PC-9 (cell line): Measurements from ENCODE around the gene CD28. TPM values are rescaled to one million over a fixed set of nuclear protein-coding genes. Genes with fewer than 3 reads are reported as not detected.

ENCODE experiments used
- BruUV-seq: library from RNA; stranded (reverse); fragments of 400-500 nt; replicated peaks from 2 replicates; lab custom pipeline; 2021; lab: Mats Ljungman, UMichigan
- CTCF ChIA-PET: fragments of 300-600 bp; sonication (Branson Sonifier 250); formaldehyde crosslinking; loops from one replicate; lab custom pipeline; 2022; ENCODE audit warnings: antibody characterized with exemption; lab: Charles Lee
- POLR2A ChIA-PET: fragments of 300-600 bp; sonication (Branson Sonifier 250); formaldehyde crosslinking; loops from one replicate; lab custom pipeline; 2022; ENCODE audit warnings: antibody characterized with exemption; ENCODE audit not compliant: unreplicated experiment; lab: Charles Lee
- DNase-seq, 2 experiments: peaks; one replicate each; pipeline versions ENCODE4 v3.0.0 to v3.0.0-alpha.2; 2015 to 2022; ENCODE audit warnings: mixed read lengths in 1 of 2
- H2AFZ ChIP-seq: fragments of 200-600 bp; sonication (generic); 2 replicates; pipeline ENCODE4 v1.8.1; 2017; ENCODE audit warnings: antibody characterized with exemption
- H3F3A ChIP-seq: fragments of 200-600 bp; sonication (generic); 2 replicates; pipeline ENCODE4 v1.8.1; 2017; ENCODE audit warnings: antibody characterized with exemption, mild to moderate bottlenecking, low read depth; ENCODE audit not compliant: insufficient read depth
- H3K27ac ChIP-seq: fragments of 200-600 bp; sonication (generic); 2 replicates; pipeline ENCODE4 v1.6.1; 2016; ENCODE audit warnings: mixed run types
- H3K27me3 ChIP-seq: fragments of 200-600 bp; sonication (generic); 2 replicates; pipeline ENCODE4 v1.6.1; 2016; ENCODE audit warnings: low read depth, mixed run types; ENCODE audit not compliant: insufficient read depth
- H3K36me3 ChIP-seq: fragments of 200-600 bp; sonication (generic); 2 replicates; pipeline ENCODE4 v1.6.1; 2016; ENCODE audit warnings: low read depth, mixed run types
- H3K4me1 ChIP-seq: fragments of 200-600 bp; sonication (generic); replicated peaks from 2 replicates; pipeline ENCODE4 v1.6.1; 2016; ENCODE audit warnings: mixed run types; ENCODE audit not compliant: insufficient read depth
- H3K4me2 ChIP-seq: fragments of 200-600 bp; sonication (generic); 2 replicates; pipeline ENCODE4 v1.6.1; 2017; ENCODE audit warnings: mixed run types
- H3K4me3 ChIP-seq: fragments of 200-600 bp; sonication (generic); 2 replicates; pipeline ENCODE4 v1.6.1; 2016; ENCODE audit warnings: mixed run types
- H3K79me2 ChIP-seq: fragments of 200-600 bp; sonication (generic); 2 replicates; pipeline ENCODE4 v1.6.1; 2017; ENCODE audit warnings: low read depth, mixed run types
- H3K9me2 ChIP-seq: fragments of 200-600 bp; sonication (generic); 2 replicates; pipeline ENCODE4 v1.8.1; 2017; ENCODE audit warnings: mild to moderate bottlenecking; ENCODE audit not compliant: insufficient read depth
- H3K9me3 ChIP-seq: fragments of 200-600 bp; sonication (generic); 2 replicates; pipeline ENCODE4 v1.8.1; 2016; ENCODE audit warnings: low read depth; ENCODE audit not compliant: insufficient read depth
- H4K20me1 ChIP-seq: fragments of 200-600 bp; sonication (generic); 2 replicates; pipeline ENCODE4 v1.8.1; 2017; ENCODE audit not compliant: insufficient read depth
- EZH2 ChIP-seq: fragments of 200-600 bp; sonication (generic); IDR thresholded peaks from 2 replicates; pipeline ENCODE4 v1.8.0; 2017; ENCODE audit warnings: antibody characterized with exemption, low read depth
- intact Hi-C: fragments of 100-400 bp; cut with micrococcal nuclease; formaldehyde crosslinking; loops from one replicate; pipeline ENCODE4 v1.10.0; 2022; ENCODE audit not compliant: unreplicated experiment
- total RNA-seq: library from RNA; stranded (reverse); gene quantifications from 2 replicates; pipeline ENCODE4 v1.2.3, GENCODE V29; 2021
- TF ChIP-seq, protein P1 (sequence below): fragments of 200-600 bp; sonication (generic); conservative IDR thresholded peaks from 2 replicates; pipeline ENCODE4 v1.6.1; 2017; ENCODE audit warnings: mixed run types, antibody characterized with exemption, mild to moderate bottlenecking, moderate library complexity

Gene CD28
- total RNA-seq, 1 experiment from 2014 or later, result not detected

DNA sequence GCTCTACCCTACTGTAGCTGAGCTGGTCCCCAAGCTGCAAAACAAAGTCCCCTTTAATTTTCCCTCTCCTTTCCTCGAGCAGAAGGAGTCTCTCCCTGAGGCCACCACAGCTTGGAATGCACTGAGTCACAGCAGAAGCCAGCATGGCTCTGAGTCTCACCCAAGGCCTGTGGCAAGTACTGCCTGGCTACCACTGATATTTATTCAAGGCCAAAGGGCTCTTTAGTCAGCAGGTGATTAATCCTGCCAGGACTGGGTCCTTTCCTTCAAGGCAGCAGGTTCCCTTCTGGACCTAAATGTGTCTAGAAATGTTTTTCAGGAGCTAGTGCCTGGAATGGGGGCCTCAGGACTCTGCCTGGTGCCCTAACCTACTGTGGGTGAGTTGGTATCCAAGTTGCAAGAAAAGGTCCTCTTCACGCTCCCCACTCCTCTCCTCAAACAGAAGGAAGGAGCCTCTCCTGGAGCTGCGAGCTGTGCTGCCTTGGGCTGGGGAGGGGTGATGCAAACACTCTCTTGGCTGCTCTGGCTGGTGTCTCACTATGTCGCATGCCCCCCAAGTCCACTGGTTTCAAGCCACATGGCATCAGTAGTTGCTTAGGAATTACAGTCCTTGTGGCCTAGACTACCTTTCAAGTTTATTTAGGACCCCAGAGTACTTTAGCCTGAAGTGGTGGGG lies 53.4 kb downstream of the CD28 start:
- Histone ChIP-seq H3K4me3 (peak overlapping the region; percentile 27; the same call in 1 of the 2 replicates), H2AFZ (0 out of 2 replicates have a peak overlapping the region, but pooled peaks have one; percentile 58), H3K27me3 (no peaks in the 10 kb centered on the region), H3K9me3 (no peaks in the 10 kb centered on the region; the same call in none of the 2 replicates), H3K9me2 (no peaks in the 10 kb centered on the region), H3K4me1 (peaks cover 40% of the 10 kb centered on the region), H3K36me3 (no peaks in the 10 kb centered on the region), H3F3A (peaks cover 28% of the 10 kb centered on the region), H4K20me1 (no peaks in the 10 kb centered on the region), H3K4me2 (peak overlapping the region; percentile 78), H3K27ac (peak overlapping the region; percentile 93), H3K79me2 (no peaks in the 10 kb centered on the region)
- ChIA-PET POLR2A (interaction anchor here (0.6 kb wide), 2 partner anchors 52 to 173 kb away, joined by 4 to 8 read pairs; no protein-coding TSS in a partner anchor), CTCF (interaction anchor here (0.5 kb wide), 1 partner anchor 104 kb away, joined by 7 read pairs; no protein-coding TSS in a partner anchor)
- intact Hi-C loops, result loop anchor here (1.0 to 2.0 kb wide), 3 partner anchors 51 to 181 kb away; no protein-coding TSS in a partner anchor
- BruUV-seq, result no TSS peak
- TF ChIP-seq, protein P1, sequence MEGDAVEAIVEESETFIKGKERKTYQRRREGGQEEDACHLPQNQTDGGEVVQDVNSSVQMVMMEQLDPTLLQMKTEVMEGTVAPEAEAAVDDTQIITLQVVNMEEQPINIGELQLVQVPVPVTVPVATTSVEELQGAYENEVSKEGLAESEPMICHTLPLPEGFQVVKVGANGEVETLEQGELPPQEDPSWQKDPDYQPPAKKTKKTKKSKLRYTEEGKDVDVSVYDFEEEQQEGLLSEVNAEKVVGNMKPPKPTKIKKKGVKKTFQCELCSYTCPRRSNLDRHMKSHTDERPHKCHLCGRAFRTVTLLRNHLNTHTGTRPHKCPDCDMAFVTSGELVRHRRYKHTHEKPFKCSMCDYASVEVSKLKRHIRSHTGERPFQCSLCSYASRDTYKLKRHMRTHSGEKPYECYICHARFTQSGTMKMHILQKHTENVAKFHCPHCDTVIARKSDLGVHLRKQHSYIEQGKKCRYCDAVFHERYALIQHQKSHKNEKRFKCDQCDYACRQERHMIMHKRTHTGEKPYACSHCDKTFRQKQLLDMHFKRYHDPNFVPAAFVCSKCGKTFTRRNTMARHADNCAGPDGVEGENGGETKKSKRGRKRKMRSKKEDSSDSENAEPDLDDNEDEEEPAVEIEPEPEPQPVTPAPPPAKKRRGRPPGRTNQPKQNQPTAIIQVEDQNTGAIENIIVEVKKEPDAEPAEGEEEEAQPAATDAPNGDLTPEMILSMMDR, result no peak
- TF ChIP-seq EZH2, result no peak
- DNase-seq, result peak; percentile 74 to 95

DNA sequence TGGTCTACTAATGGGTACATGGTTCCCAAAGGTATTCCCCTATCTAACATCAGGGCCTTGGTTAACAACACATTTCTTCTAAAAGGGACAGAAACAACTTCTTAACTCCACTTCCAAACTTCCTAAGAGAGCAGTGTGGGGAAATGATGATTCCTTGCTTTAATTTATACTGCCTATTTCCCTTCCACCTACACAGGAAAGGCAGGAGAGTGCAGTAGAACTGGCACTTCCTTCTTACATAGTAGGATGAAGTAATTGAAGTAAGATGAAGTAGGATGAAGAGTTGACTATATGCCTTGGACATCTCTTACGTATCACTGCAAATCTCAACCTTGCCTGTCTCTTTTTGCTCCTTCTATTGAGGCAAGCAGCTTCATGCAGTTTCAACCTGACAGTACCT lies 54.7 kb downstream of the CD28 start:
- no peaks in the 10 kb centered on the region for H4K20me1 ChIP-seq
- ChIA-PET CTCF (no interaction called here), POLR2A (no interaction called here)
- H3K9me2 ChIP-seq, result no peaks in the 10 kb centered on the region
- peak overlapping the region; percentile 78; the same call in 1 of the 2 replicates for H3K4me2 ChIP-seq
- H3K36me3 ChIP-seq, result no peaks in the 10 kb centered on the region
- no peaks in the 10 kb centered on the region; the same call in none of the 2 replicates for H3K9me3 ChIP-seq
- BruUV-seq, result no TSS peak
- H3F3A ChIP-seq, result peaks cover 28% of the 10 kb centered on the region
- peaks cover 40% of the 10 kb centered on the region for H3K4me1 ChIP-seq
- no peaks in the 10 kb centered on the region for H3K27me3 ChIP-seq
- H3K4me3 ChIP-seq, result no peak overlapping the region
- H3K79me2 ChIP-seq, result no peaks in the 10 kb centered on the region
- intact Hi-C loops, result no loop called here
- DNase-seq, result no peak
- H3K27ac ChIP-seq, result no peak overlapping the region
- no peak for TF ChIP-seq EZH2
- TF ChIP-seq, protein P1, result no peak
- H2AFZ ChIP-seq, result no peak overlapping the region

DNA sequence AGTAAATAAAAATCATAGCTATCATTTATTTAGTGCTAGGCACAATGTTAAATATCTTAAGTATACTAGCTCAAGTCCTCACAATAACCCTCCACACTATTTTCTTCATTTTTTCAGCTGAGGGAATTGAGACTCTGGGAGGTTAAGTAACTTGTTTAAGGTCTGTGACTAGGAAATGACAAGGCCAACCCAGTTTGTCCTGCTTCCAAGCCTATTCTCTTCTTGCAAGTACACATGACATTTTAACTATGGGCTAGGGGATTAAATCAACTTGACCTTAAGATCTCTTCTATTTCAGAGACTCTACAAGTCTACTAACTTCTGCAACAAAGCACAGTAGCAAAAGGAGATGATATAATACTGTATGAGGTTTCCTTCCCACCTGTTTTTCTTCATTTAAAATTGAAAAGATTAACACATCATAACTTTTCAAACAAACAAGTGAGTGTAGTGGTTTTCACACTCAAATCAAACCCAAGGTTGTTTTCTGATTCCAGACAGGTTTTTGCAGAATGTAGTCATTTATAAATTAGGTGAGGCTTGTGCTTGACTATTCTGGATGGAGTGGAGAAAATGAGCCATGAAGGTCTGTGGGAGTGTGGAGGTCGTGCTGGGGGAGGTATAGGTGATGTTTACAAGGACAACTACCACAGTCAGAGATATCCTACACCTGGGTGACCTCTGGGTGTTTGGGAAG lies 57.0 kb downstream of the CD28 start:
- H3K27ac ChIP-seq, result no peak overlapping the region
- intact Hi-C loops, result no loop called here
- H3K4me2 ChIP-seq, result no peak overlapping the region
- no peaks in the 10 kb centered on the region for H3K79me2 ChIP-seq
- H2AFZ ChIP-seq, result no peak overlapping the region
- TF ChIP-seq EZH2, result no peak
- no peaks in the 10 kb centered on the region; the same call in 1 of the 2 replicates for H3K9me3 ChIP-seq
- H3K27me3 ChIP-seq, result no peaks in the 10 kb centered on the region
- peaks cover 31% of the 10 kb centered on the region for H3K4me1 ChIP-seq
- H3K4me3 ChIP-seq, result no peak overlapping the region
- DNase-seq, result no peak
- no peaks in the 10 kb centered on the region for H3K9me2 ChIP-seq
- H4K20me1 ChIP-seq, result no peaks in the 10 kb centered on the region
- H3K36me3 ChIP-seq, result no peaks in the 10 kb centered on the region
- CTCF ChIA-PET, result no interaction called here
- POLR2A ChIA-PET, result no interaction called here
- BruUV-seq, result no TSS peak
- peaks cover 20% of the 10 kb centered on the region for H3F3A ChIP-seq
